Immature natural killer cell (primary cell): ENCODE measurements around the gene CHST9. TPM values are rescaled to one million over a fixed set of nuclear protein-coding genes. Genes with fewer than 3 reads are reported as not detected.
"Not testable (repeated sequence)": the region's sequence is repeated elsewhere in the genome, so short reads cannot be mapped to it uniquely, and the experiment has no call there.

Experiments
- DNase-seq, 3 donors: peaks; one replicate each; pipeline ENCODE4 v3.0.0; 2022; ENCODE audit warnings: mixed read lengths in 1 of 3
- H3K27ac Mint-ChIP-seq, 6 donors: one replicate each; pipeline ENCODE4 v1.8.0; 2020; ENCODE audit warnings: mixed read lengths in 6 of 6, mild to moderate bottlenecking in 5 of 6, inconsistent platforms in 4 of 6, moderate library complexity in 3 of 6
- H3K27me3 Mint-ChIP-seq, 3 donors: one replicate each; pipeline ENCODE4 v1.8.0; 2020 to 2021; ENCODE audit warnings: low read depth in 3 of 3, mild to moderate bottlenecking in 3 of 3, mixed read lengths in 3 of 3, moderate library complexity in 3 of 3, inconsistent platforms in 1 of 3
- H3K36me3 Mint-ChIP-seq, 3 donors: one replicate each; pipeline ENCODE4 v1.8.0; 2020; ENCODE audit warnings: mixed read lengths in 3 of 3, inconsistent platforms in 2 of 3, mild to moderate bottlenecking in 2 of 3
- H3K4me1 Mint-ChIP-seq, 2 donors: one replicate each; pipeline ENCODE4 v1.8.0; 2020; ENCODE audit warnings: inconsistent platforms in 2 of 2, mild to moderate bottlenecking in 2 of 2, mixed read lengths in 2 of 2, moderate library complexity in 1 of 2
- H3K4me3 Mint-ChIP-seq, 5 donors: one replicate each; pipeline ENCODE4 v1.8.0; 2020; ENCODE audit warnings: mild to moderate bottlenecking in 5 of 5, mixed read lengths in 5 of 5, inconsistent platforms in 3 of 5, moderate library complexity in 3 of 5
- H3K9me3 Mint-ChIP-seq, 6 donors: one replicate each; pipeline ENCODE4 v1.8.0; 2020; ENCODE audit warnings: mild to moderate bottlenecking in 6 of 6, mixed read lengths in 6 of 6, inconsistent platforms in 4 of 6, moderate library complexity in 3 of 6
- polyA plus RNA-seq, 3 donors: library from polyadenylated mRNA; unstranded; fragments of 300-500 nt; fragmentation: Illumina TruSeq; gene quantifications; one replicate each; pipeline ENCODE4 v1.2.3, GENCODE V29; 2021

Gene CHST9
- polyA plus RNA-seq, 3 donors from 2014 or later, result not detected

- DNase-seq, result no peak
- Mint-ChIP-seq H3K4me1 (no peaks in the 10 kb centered on the region), H3K27ac (no peak overlapping the region), H3K36me3 (no peaks in the 10 kb centered on the region), H3K27me3 (no peaks in the 10 kb centered on the region), H3K4me3 (no peak overlapping the region), H3K9me3 (peaks cover 4 to 40% (median 14%) of the 10 kb centered on the region in 6 donors)
These were observed 75.7 kb downstream of the CHST9 start for GRCh38 chr18:27109451-27109850.

GRCh38 chr18:27108842-27109241 is 76.3 kb downstream of the CHST9 start:
- H3K27ac Mint-ChIP-seq, result no peak overlapping the region
- no peak for DNase-seq
- no peak overlapping the region for H3K4me3 Mint-ChIP-seq
- no peaks in the 10 kb centered on the region for H3K4me1 Mint-ChIP-seq
- no peaks in the 10 kb centered on the region for H3K36me3 Mint-ChIP-seq
- H3K27me3 Mint-ChIP-seq, result no peaks in the 10 kb centered on the region
- H3K9me3 Mint-ChIP-seq, result peaks cover 4 to 37% (median 13%) of the 10 kb centered on the region in 6 donors

- DNase-seq, result no peak
- Mint-ChIP-seq H3K4me1 (no peaks in the 10 kb centered on the region), H3K27ac (no peak overlapping the region), H3K9me3 (peaks cover 7 to 28% (median 11%) of the 10 kb centered on the region in 6 donors), H3K27me3 (no peaks in the 10 kb centered on the region), H3K4me3 (no peak overlapping the region), H3K36me3 (no peaks in the 10 kb centered on the region)
These were observed 80.4 kb downstream of the CHST9 start for GRCh38 chr18:27104743-27105142.

GRCh38 chr18:27094621-27095020 is 90.5 kb downstream of the CHST9 start:
- Mint-ChIP-seq H3K4me3 (no peak overlapping the region), H3K27me3 (peaks cover 0 to 2% (median 0%) of the 10 kb centered on the region in 3 donors), H3K9me3 (peaks cover 14 to 52% (median 21%) of the 10 kb centered on the region in 6 donors), H3K4me1 (no peaks in the 10 kb centered on the region), H3K36me3 (no peaks in the 10 kb centered on the region), H3K27ac (no peak overlapping the region)
- no peak for DNase-seq

GRCh38 chr18:27093290-27093689 is 91.8 kb downstream of the CHST9 start:
- H3K4me1 Mint-ChIP-seq, H3K36me3 Mint-ChIP-seq, H3K4me3 Mint-ChIP-seq, H3K27ac Mint-ChIP-seq, H3K27me3 Mint-ChIP-seq, DNase-seq: not testable (repeated sequence)
- peaks cover 10 to 51% (median 20%) of the 10 kb centered on the region in 6 donors for H3K9me3 Mint-ChIP-seq

GRCh38 chr18:27081701-27082100 is 103.4 kb downstream of the CHST9 start:
- Mint-ChIP-seq H3K9me3 (peaks cover 0 to 32% (median 6%) of the 10 kb centered on the region in 6 donors), H3K4me1 (no peaks in the 10 kb centered on the region), H3K36me3 (no peaks in the 10 kb centered on the region), H3K27ac (no peak overlapping the region), H3K4me3 (no peak overlapping the region), H3K27me3 (peaks cover 0 to 2% (median 0%) of the 10 kb centered on the region in 3 donors)
- no peak for DNase-seq

- no peaks in the 10 kb centered on the region for H3K4me1 Mint-ChIP-seq
- DNase-seq, result no peak
- no peak overlapping the region for H3K4me3 Mint-ChIP-seq
- peaks cover 0 to 2% (median 2%) of the 10 kb centered on the region in 3 donors for H3K27me3 Mint-ChIP-seq
- peaks cover 0 to 25% (median 5%) of the 10 kb centered on the region in 6 donors for H3K9me3 Mint-ChIP-seq
- H3K36me3 Mint-ChIP-seq, result no peaks in the 10 kb centered on the region
- no peak overlapping the region for H3K27ac Mint-ChIP-seq
These were observed 109.3 kb downstream of the CHST9 start for GRCh38 chr18:27075828-27076227.

- H3K4me1 Mint-ChIP-seq, result no peaks in the 10 kb centered on the region
- no peaks in the 10 kb centered on the region for H3K36me3 Mint-ChIP-seq
- no peak overlapping the region for H3K27ac Mint-ChIP-seq
- no peak overlapping the region for H3K4me3 Mint-ChIP-seq
- DNase-seq, result no peak
- H3K27me3 Mint-ChIP-seq, result peaks cover 0 to 2% (median 0%) of the 10 kb centered on the region in 3 donors
- peaks cover 0 to 19% (median 3%) of the 10 kb centered on the region in 6 donors for H3K9me3 Mint-ChIP-seq
These were observed 111.7 kb downstream of the CHST9 start for GRCh38 chr18:27073404-27073830.

- H3K4me1 Mint-ChIP-seq, result no peaks in the 10 kb centered on the region
- H3K4me3 Mint-ChIP-seq, result no peak overlapping the region
- peaks cover 0 to 2% (median 0%) of the 10 kb centered on the region in 3 donors for H3K27me3 Mint-ChIP-seq
- H3K36me3 Mint-ChIP-seq, result no peaks in the 10 kb centered on the region
- H3K27ac Mint-ChIP-seq, result no peak overlapping the region
- DNase-seq, result no peak
- peaks cover 0 to 10% (median 5%) of the 10 kb centered on the region in 6 donors for H3K9me3 Mint-ChIP-seq
These were observed 120.4 kb downstream of the CHST9 start for GRCh38 chr18:27064673-27065072.

- Mint-ChIP-seq H3K36me3 (no peaks in the 10 kb centered on the region), H3K4me1 (no peaks in the 10 kb centered on the region), H3K9me3 (peaks cover 0 to 10% (median 5%) of the 10 kb centered on the region in 6 donors), H3K27ac (no peak overlapping the region), H3K27me3 (peaks cover 0 to 2% (median 2%) of the 10 kb centered on the region in 3 donors), H3K4me3 (no peak overlapping the region)
- no peak for DNase-seq
These were observed 122.3 kb downstream of the CHST9 start for GRCh38 chr18:27062802-27063201.

GRCh38 chr18:27061488-27062095 is 123.5 kb downstream of the CHST9 start:
- H3K4me3 Mint-ChIP-seq, result no peak overlapping the region
- peaks cover 0 to 10% (median 4%) of the 10 kb centered on the region in 6 donors for H3K9me3 Mint-ChIP-seq
- no peaks in the 10 kb centered on the region for H3K36me3 Mint-ChIP-seq
- H3K27ac Mint-ChIP-seq, result no peak overlapping the region
- DNase-seq, result no peak
- peaks cover 0 to 2% (median 2%) of the 10 kb centered on the region in 3 donors for H3K27me3 Mint-ChIP-seq
- no peaks in the 10 kb centered on the region for H3K4me1 Mint-ChIP-seq

- peaks cover 0 to 26% (median 5%) of the 10 kb centered on the region in 6 donors for H3K9me3 Mint-ChIP-seq
- no peak overlapping the region for H3K27ac Mint-ChIP-seq
- H3K4me3 Mint-ChIP-seq, result no peak overlapping the region
- no peaks in the 10 kb centered on the region for H3K36me3 Mint-ChIP-seq
- H3K4me1 Mint-ChIP-seq, result no peaks in the 10 kb centered on the region
- peaks cover under 1 to 2% (median 1%) of the 10 kb centered on the region in 3 donors for H3K27me3 Mint-ChIP-seq
- DNase-seq, result no peak
These were observed 127.4 kb downstream of the CHST9 start for GRCh38 chr18:27057519-27058234.

- Mint-ChIP-seq H3K4me1 (no peaks in the 10 kb centered on the region), H3K27me3 (peaks cover 1 to 2% (median 2%) of the 10 kb centered on the region in 3 donors), H3K4me3 (no peak overlapping the region), H3K9me3 (peaks cover 0 to 38% (median 4%) of the 10 kb centered on the region in 6 donors), H3K27ac (no peak overlapping the region), H3K36me3 (no peaks in the 10 kb centered on the region)
- DNase-seq, result no peak
These were observed 130.2 kb downstream of the CHST9 start for GRCh38 chr18:27054926-27055325.

- no peak for DNase-seq
- Mint-ChIP-seq H3K27ac (no peak overlapping the region), H3K4me1 (no peaks in the 10 kb centered on the region), H3K36me3 (no peaks in the 10 kb centered on the region), H3K27me3 (peaks cover 0 to 4% (median 1%) of the 10 kb centered on the region in 3 donors), H3K4me3 (no peak overlapping the region), H3K9me3 (peaks cover 0 to 50% (median 7%) of the 10 kb centered on the region in 6 donors)
These were observed 135.1 kb downstream of the CHST9 start for GRCh38 chr18:27049969-27050368.
